CD4-positive, alpha-beta T cell treated with Interleukin-12 subunit alpha and Interleukin-12 subunit beta, for 1 hour (primary cell): ENCODE data around the gene FARSB.
A peak's percentile ranks its signal among the peaks of the same experiment; 100 is the strongest.
"Not testable (repeated sequence)": the region's sequence is repeated elsewhere in the genome, so short reads cannot be mapped to it uniquely, and the experiment has no call there.

Experiments used
- DNase-seq: peaks from one replicate; pipeline ENCODE4 v3.0.0-alpha.2; 2020

FARSB gene

GRCh38 chr2:222603501-222603900, 52.4 kb downstream of the FARSB start:
- DNase-seq, result no peak

GRCh38 chr2:222598611-222599010, 57.3 kb downstream of the FARSB start:
- no peak for DNase-seq

- no peak for DNase-seq
These were observed 60.3 kb downstream of the FARSB start for GRCh38 chr2:222595581-222595980.

- DNase-seq, result no peak
These were observed 61.2 kb downstream of the FARSB start for GRCh38 chr2:222594679-222595078.

- no peak for DNase-seq
These were observed 63.7 kb downstream of the FARSB start for GRCh38 chr2:222592176-222592575.

GRCh38 chr2:222591661-222592060, 64.2 kb downstream of the FARSB start:
- DNase-seq, result no peak

- not testable (repeated sequence) for DNase-seq
These were observed 71.3 kb downstream of the FARSB start for GRCh38 chr2:222584589-222584988.

- no peak for DNase-seq
These were observed 73.0 kb downstream of the FARSB start for GRCh38 chr2:222582928-222583327.

- DNase-seq, result no peak
These were observed 78.6 kb downstream of the FARSB start for GRCh38 chr2:222577341-222577740.

- DNase-seq, result no peak
These were observed 79.5 kb downstream of the FARSB start for GRCh38 chr2:222576171-222577081.

- DNase-seq, result no peak
These were observed 80.3 kb downstream of the FARSB start for GRCh38 chr2:222575618-222576017.

GRCh38 chr2:222572751-222573174, 83.1 kb downstream of the FARSB start:
- DNase-seq, result no peak

- no peak for DNase-seq
These were observed 83.6 kb downstream of the FARSB start for GRCh38 chr2:222572264-222572721.

- DNase-seq, result no peak
These were observed 86.1 kb downstream of the FARSB start for GRCh38 chr2:222569826-222570225.

- no peak for DNase-seq
These were observed 87.0 kb downstream of the FARSB start for GRCh38 chr2:222568865-222569264.

- no peak for DNase-seq
These were observed 89.7 kb downstream of the FARSB start for GRCh38 chr2:222566229-222566628.

- no peak for DNase-seq
These were observed 92.0 kb downstream of the FARSB start for GRCh38 chr2:222563936-222564335.

GRCh38 chr2:222563106-222563718, 92.7 kb downstream of the FARSB start:
- no peak for DNase-seq

- DNase-seq, result peak; percentile 52
These were observed 93.9 kb downstream of the FARSB start for GRCh38 chr2:222561817-222562645.

GRCh38 chr2:222561151-222561550, 94.7 kb downstream of the FARSB start:
- DNase-seq, result no peak

GRCh38 chr2:222554517-222554916, 101.4 kb downstream of the FARSB start:
- no peak for DNase-seq

- DNase-seq, result no peak
These were observed 106.9 kb downstream of the FARSB start for GRCh38 chr2:222548992-222549391.

- no peak for DNase-seq
These were observed 108.8 kb downstream of the FARSB start for GRCh38 chr2:222547083-222547482.
